GM13977 (cell line): ENCODE data around the gene FMO2.

Source experiments
- DNase-seq: peaks from one replicate; pipeline ENCODE4 v3.0.0; 2012; ENCODE audit warnings: low spot score
- CTCF ChIP-seq: IDR thresholded peaks from 2 replicates; pipeline ENCODE4 v1.5.1; 2012; ENCODE audit warnings: mild to moderate bottlenecking, control low read depth; ENCODE audit not compliant: insufficient read depth; ENCODE audit errors: extremely low read depth, missing control alignments
- in situ Hi-C: fragments of 300-500 bp; cut with MboI; formaldehyde crosslinking; loops from one replicate; pipeline ENCODE4 v1.12.0; 2022; ENCODE audit warnings: low sequenced_read_pairs, low pct_unique_long_range_greater_than_20kb, mixed read lengths, inconsistent platforms; ENCODE audit not compliant: unreplicated experiment

Gene FMO2

GRCh38 chr1:171158551-171158950, 26.5 kb upstream of the FMO2 start:
- no peak for TF ChIP-seq CTCF
- in situ Hi-C loops = no loop called here
- DNase-seq = no peak

GRCh38 chr1:171159148-171159547, 26.0 kb upstream of the FMO2 start:
- in situ Hi-C loops = no loop called here
- TF ChIP-seq CTCF = no peak
- no peak for DNase-seq

GRCh38 chr1:171160211-171160610, 24.9 kb upstream of the FMO2 start:
- TF ChIP-seq CTCF = no peak
- no peak for DNase-seq
- in situ Hi-C loops = no loop called here

GRCh38 chr1:171160639-171161354, 24.3 kb upstream of the FMO2 start:
- no peak for DNase-seq
- in situ Hi-C loops = no loop called here
- no peak for TF ChIP-seq CTCF

GRCh38 chr1:171161431-171161830, 23.7 kb upstream of the FMO2 start:
- no peak for TF ChIP-seq CTCF

GRCh38 chr1:171166361-171166760, 18.7 kb upstream of the FMO2 start:
- DNase-seq = no peak
- no peak for TF ChIP-seq CTCF
- in situ Hi-C loops = no loop called here

More at GRCh38 chr1:171161431-171161830, 23.7 kb upstream of the FMO2 start:
- in situ Hi-C loops = no loop called here
- DNase-seq = no peak
